B cell (primary cell): Measurements from ENCODE around the gene EHBP1.

Experiments
- CTCF ChIP-seq: fragments of 200-600 bp; IDR thresholded peaks from one replicate; pipeline ENCODE4 v1.8.0; 2022; ENCODE audit warnings: antibody characterized with exemption, mild to moderate bottlenecking
- EZH2 ChIP-seq: IDR thresholded peaks from 2 replicates; pipeline ENCODE4 v1.6.1; 2012; ENCODE audit warnings: borderline replicate concordance, low read depth, mild to moderate bottlenecking, moderate library complexity, low read length; ENCODE audit not compliant: insufficient read depth, poor library complexity, severe bottlenecking

GRCh38 chr2:62732262-62732777 is 26.8 kb downstream of the EHBP1 start:
- TF ChIP-seq CTCF (no peak), EZH2 (no peak)
